Measurements from ENCODE around the gene PSIP1.

GRCh38 chr9:15509931-15510788 lies 610 bp downstream of the PSIP1 start:
- no peak for TF ChIP-seq CTCF (IDR thresholded peaks at IDR 0.05 in 2 of 3, conservative IDR thresholded peaks at IDR 0.05 in 1 of 3; ENCODE audit: borderline replicate concordance in 1 of 3, insufficient read depth in 1 of 3, low read depth in 2 of 3, low read length in 2 of 3)
- TF ChIP-seq SIN3A (IDR thresholded peaks at IDR 0.05; ENCODE audit: low read depth), result no peak
- no peak for TF ChIP-seq EZH2 (IDR thresholded peaks at IDR 0.05)
- no peak for TF ChIP-seq SP1 (IDR thresholded peaks at IDR 0.05; ENCODE audit: low read depth)
- TF ChIP-seq FOSL1 (IDR thresholded peaks at IDR 0.05; ENCODE audit: low read depth), result no peak
